Hepatocyte (in vitro differentiated cells): ENCODE results near the gene CYP11A1. TPM values are rescaled to one million over a fixed set of nuclear protein-coding genes. Genes with fewer than 3 reads are reported as not detected.

Experiments
- DNase-seq: peaks from one replicate; pipeline ENCODE4 v3.0.0-alpha.2; 2016; ENCODE audit warnings: low spot score
- H2AFZ ChIP-seq: fragments of 200-600 bp; sonication (generic); 2 replicates; pipeline ENCODE4 v1.6.0; 2016; ENCODE audit warnings: antibody characterized with exemption, mild to moderate bottlenecking
- H3K27ac ChIP-seq: fragments of 200-600 bp; sonication (generic); 2 replicates; pipeline ENCODE4 v1.5.1; 2016; ENCODE audit warnings: mild to moderate bottlenecking
- H3K27me3 ChIP-seq: fragments of 200-600 bp; sonication (generic); 2 replicates; pipeline ENCODE4 v1.6.1; 2016
- H3K36me3 ChIP-seq: fragments of 200-600 bp; sonication (generic); replicated peaks from 2 replicates; pipeline ENCODE4 v1.5.1; 2016; ENCODE audit warnings: low read depth; ENCODE audit not compliant: insufficient read depth
- H3K4me1 ChIP-seq: fragments of 200-600 bp; sonication (generic); 2 replicates; pipeline ENCODE4 v1.5.1; 2016; ENCODE audit warnings: mild to moderate bottlenecking, moderate library complexity; ENCODE audit not compliant: insufficient read depth
- H3K4me2 ChIP-seq: fragments of 200-600 bp; sonication (generic); 2 replicates; pipeline ENCODE4 v1.6.0; 2016
- H3K4me3 ChIP-seq: fragments of 200-600 bp; sonication (generic); 2 replicates; pipeline ENCODE4 v1.5.1; 2016; ENCODE audit warnings: mild to moderate bottlenecking
- H3K79me2 ChIP-seq: fragments of 200-600 bp; sonication (generic); 2 replicates; pipeline ENCODE4 v1.6.0; 2017; ENCODE audit warnings: mild to moderate bottlenecking
- H3K9me2 ChIP-seq: fragments of 200-600 bp; sonication (generic); replicated peaks from 2 replicates; pipeline ENCODE4 v1.6.0; 2017; ENCODE audit warnings: mild to moderate bottlenecking; ENCODE audit not compliant: insufficient read depth
- H3K9me3 ChIP-seq: fragments of 200-600 bp; sonication (generic); 2 replicates; pipeline ENCODE4 v1.5.1; 2016; ENCODE audit warnings: low read depth, mild to moderate bottlenecking
- H4K20me1 ChIP-seq: fragments of 200-600 bp; sonication (generic); 2 replicates; pipeline ENCODE4 v1.6.0; 2016; ENCODE audit warnings: mild to moderate bottlenecking; ENCODE audit not compliant: insufficient read depth, poor library complexity, severe bottlenecking
- EZH2 ChIP-seq: fragments of 200-600 bp; sonication (generic); IDR thresholded peaks from 2 replicates; pipeline ENCODE4 v1.6.1; 2016; ENCODE audit warnings: antibody characterized with exemption, mild to moderate bottlenecking, borderline replicate concordance
- EZH2phosphoT487 ChIP-seq: fragments of 200-600 bp; sonication (generic); IDR thresholded peaks from one replicate; pipeline ENCODE4 v1.6.1; 2018; ENCODE audit warnings: antibody characterized with exemption, mild to moderate bottlenecking, low read depth, moderate library complexity; ENCODE audit not compliant: unreplicated experiment, severe bottlenecking
- WGBS: methylation state at CpG from one replicate; pipeline ENCODE4 v1.1.6; 2016; ENCODE audit warnings: low lambda C conversion rate; ENCODE audit errors: missing lambda C conversion rate; 5-methylcytosine and 5-hydroxymethylcytosine counted together
- polyA plus RNA-seq: library from polyadenylated mRNA; unstranded; fragments of >200 nt; fragmentation: Nextera tagmentation; extraction: Ambion mirVana; gene quantifications from 2 replicates; pipeline ENCODE4 v1.2.1, GENCODE V29; 2016
- total RNA-seq: library from RNA; depleted of rRNA; stranded (reverse); fragments of >200 nt; gene quantifications from 2 replicates; pipeline ENCODE4 v1.2.3, GENCODE V29; 2014
- TF ChIP-seq, protein P1 (sequence below): fragments of 200-600 bp; sonication (generic); IDR thresholded peaks from 2 replicates; pipeline ENCODE4 v1.5.1; 2016; ENCODE audit warnings: antibody characterized with exemption, mild to moderate bottlenecking; ENCODE audit not compliant: poor library complexity

Gene CYP11A1
- total and polyA plus RNA-seq, 2 experiments from 2014 or later = 0.80 to 2.6 TPM

DNA sequence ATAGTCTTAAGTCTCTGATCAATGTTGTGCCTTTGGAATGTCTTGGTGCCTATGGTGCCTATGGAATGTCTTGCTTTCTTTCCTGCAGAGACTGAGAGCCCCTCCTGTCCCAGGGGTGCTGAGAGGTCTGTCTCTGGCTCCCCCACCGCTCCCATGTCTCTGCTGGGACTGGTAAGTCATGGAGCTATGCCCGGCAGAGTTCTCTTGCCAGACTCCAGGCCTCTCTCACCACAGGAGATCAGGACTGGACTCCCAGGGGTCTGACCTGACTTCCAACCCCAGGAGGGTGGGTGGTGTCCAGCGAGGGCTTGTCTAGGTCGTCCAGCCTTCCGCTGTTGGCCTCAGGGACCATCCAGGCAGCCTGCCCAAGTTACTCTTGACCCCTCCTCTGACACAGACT lies 14.0 kb upstream of the CYP11A1 start:
- Histone ChIP-seq H3K27me3 (no peaks in the 10 kb centered on the region), H3K4me1 (no peaks in the 10 kb centered on the region), H3K9me2 (no peaks in the 10 kb centered on the region), H3K27ac (no peak overlapping the region), H3K4me2 (no peak overlapping the region), H3K4me3 (no peak overlapping the region), H4K20me1 (no peaks in the 10 kb centered on the region), H3K36me3 (no peaks in the 10 kb centered on the region), H2AFZ (no peak overlapping the region), H3K9me3 (no peaks in the 10 kb centered on the region), H3K79me2 (no peaks in the 10 kb centered on the region)
- no peak for DNase-seq
- 88% methylated on average over 5 of the region's 5 CpGs for WGBS
- no peak for TF ChIP-seq EZH2phosphoT487
- TF ChIP-seq, protein P1, sequence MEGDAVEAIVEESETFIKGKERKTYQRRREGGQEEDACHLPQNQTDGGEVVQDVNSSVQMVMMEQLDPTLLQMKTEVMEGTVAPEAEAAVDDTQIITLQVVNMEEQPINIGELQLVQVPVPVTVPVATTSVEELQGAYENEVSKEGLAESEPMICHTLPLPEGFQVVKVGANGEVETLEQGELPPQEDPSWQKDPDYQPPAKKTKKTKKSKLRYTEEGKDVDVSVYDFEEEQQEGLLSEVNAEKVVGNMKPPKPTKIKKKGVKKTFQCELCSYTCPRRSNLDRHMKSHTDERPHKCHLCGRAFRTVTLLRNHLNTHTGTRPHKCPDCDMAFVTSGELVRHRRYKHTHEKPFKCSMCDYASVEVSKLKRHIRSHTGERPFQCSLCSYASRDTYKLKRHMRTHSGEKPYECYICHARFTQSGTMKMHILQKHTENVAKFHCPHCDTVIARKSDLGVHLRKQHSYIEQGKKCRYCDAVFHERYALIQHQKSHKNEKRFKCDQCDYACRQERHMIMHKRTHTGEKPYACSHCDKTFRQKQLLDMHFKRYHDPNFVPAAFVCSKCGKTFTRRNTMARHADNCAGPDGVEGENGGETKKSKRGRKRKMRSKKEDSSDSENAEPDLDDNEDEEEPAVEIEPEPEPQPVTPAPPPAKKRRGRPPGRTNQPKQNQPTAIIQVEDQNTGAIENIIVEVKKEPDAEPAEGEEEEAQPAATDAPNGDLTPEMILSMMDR = no peak
- no peak for TF ChIP-seq EZH2

DNA sequence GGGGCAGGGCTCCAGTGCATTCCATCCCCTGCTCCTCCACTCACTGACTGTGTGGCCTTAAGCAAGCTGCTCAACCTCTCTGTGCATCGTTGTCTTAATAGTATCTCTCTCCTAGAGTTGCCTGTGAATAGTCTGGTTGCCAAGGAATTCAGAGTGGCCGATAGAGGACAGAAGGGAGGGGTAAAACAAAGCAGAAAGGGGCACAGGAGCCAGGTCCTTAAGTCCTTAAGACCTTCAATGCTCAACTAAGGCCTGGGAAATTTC lies 13.7 kb upstream of the CYP11A1 start:
- Histone ChIP-seq H3K9me3 (no peaks in the 10 kb centered on the region), H3K27ac (no peak overlapping the region), H3K79me2 (no peaks in the 10 kb centered on the region), H2AFZ (no peak overlapping the region), H3K36me3 (no peaks in the 10 kb centered on the region), H3K27me3 (no peaks in the 10 kb centered on the region), H3K4me3 (no peak overlapping the region), H4K20me1 (no peaks in the 10 kb centered on the region), H3K9me2 (no peaks in the 10 kb centered on the region), H3K4me1 (no peaks in the 10 kb centered on the region), H3K4me2 (no peak overlapping the region)
- WGBS = 80% methylated on average over 2 of the region's 2 CpGs
- TF ChIP-seq, protein P1 = no peak
- no peak for TF ChIP-seq EZH2phosphoT487
- TF ChIP-seq EZH2 = no peak
- DNase-seq = no peak

- Histone ChIP-seq H3K9me3 (no peaks in the 10 kb centered on the region), H4K20me1 (no peaks in the 10 kb centered on the region), H3K36me3 (no peaks in the 10 kb centered on the region), H3K27ac (no peak overlapping the region), H3K4me2 (no peak overlapping the region), H3K79me2 (no peaks in the 10 kb centered on the region), H3K4me1 (no peaks in the 10 kb centered on the region), H3K9me2 (no peaks in the 10 kb centered on the region), H2AFZ (no peak overlapping the region), H3K4me3 (no peak overlapping the region), H3K27me3 (no peaks in the 10 kb centered on the region)
- TF ChIP-seq, protein P1 = no peak
- DNase-seq = no peak
- WGBS = 74% methylated on average over 7 of the region's 12 CpGs
These were observed 13.1 kb upstream of the CYP11A1 start for GRCh38 chr15:74380361-74381189.
